OCI-LY1 (cell line): ENCODE data around the gene SUFU.

Experiments
- CTCF ChIP-seq: fragments of 200-600 bp; sonication (generic), shearing (Covaris generic); IDR thresholded peaks from 2 replicates; pipeline ENCODE4 v1.5.1; 2017; ENCODE audit warnings: mild to moderate bottlenecking, antibody characterized with exemption, low read length, moderate library complexity, mixed read lengths
- EZH2 ChIP-seq: fragments of 200-600 bp; sonication (generic), shearing (Covaris generic); IDR thresholded peaks from 2 replicates; pipeline ENCODE4 v1.8.0; 2017; ENCODE audit warnings: borderline replicate concordance, mixed run types, mild to moderate bottlenecking, antibody characterized with exemption, low read length, moderate library complexity, mixed read lengths

GRCh38 chr10:102654969-102655368 lies 151.2 kb downstream of the SUFU start:
- TF ChIP-seq CTCF = no peak
- TF ChIP-seq EZH2 = no peak
